Stimulated activated naive CD4-positive, alpha-beta T cell (primary cell): Measurements from ENCODE around the gene KIAA2012.

Experiments
- DNase-seq, 6 experiments: peaks; one replicate each; lab custom pipeline; 2025; lab: John Stamatoyannopoulos, UW

KIAA2012 gene

GRCh38 chr2:202072737-202073401 is at the start of gene KIAA2012:
Gene KIAA2012, plus strand, starts transcription at chr2:202073255. Its CDS starts 373 bp downstream, at chr2:202073628.
- DNase-seq: no peak

- no peak for DNase-seq
These were observed 49.2 kb upstream of the KIAA2012 start for GRCh38 chr2:202023904-202024266.

GRCh38 chr2:202024871-202025270 is 48.2 kb upstream of the KIAA2012 start:
- DNase-seq: no peak

- no peak for DNase-seq
These were observed 47.2 kb upstream of the KIAA2012 start for GRCh38 chr2:202025816-202026215.

GRCh38 chr2:202026507-202026906 is 46.5 kb upstream of the KIAA2012 start:
- DNase-seq: no peak

GRCh38 chr2:202030691-202031090 is 42.4 kb upstream of the KIAA2012 start:
- DNase-seq: no peak

- no peak for DNase-seq
These were observed 41.7 kb upstream of the KIAA2012 start for GRCh38 chr2:202031246-202031951.

- peak in 3 of 6 experiments; percentile 35 to 65 (median 59) for DNase-seq
These were observed 40.2 kb upstream of the KIAA2012 start for GRCh38 chr2:202032846-202033316.

- peak; percentile 63 to 84 (median 80) for DNase-seq
These were observed 39.5 kb upstream of the KIAA2012 start, which contains the start of gene FZD7 for GRCh38 chr2:202033317-202034248. Gene FZD7, plus strand, starts transcription at chr2:202033855. Its CDS starts 793 bp downstream, at chr2:202034648.

- DNase-seq: peak in 4 of 6 experiments; percentile 8 to 54 (median 29)
These were observed 38.6 kb upstream of the KIAA2012 start for GRCh38 chr2:202034249-202035088.

- DNase-seq: peak in 2 of 6 experiments; percentile 8 to 42
These were observed 37.7 kb upstream of the KIAA2012 start for GRCh38 chr2:202035089-202035940.

GRCh38 chr2:202035941-202036372 is 37.1 kb upstream of the KIAA2012 start:
- DNase-seq: no peak

- DNase-seq: no peak
These were observed 36.4 kb upstream of the KIAA2012 start for GRCh38 chr2:202036601-202037037.

GRCh38 chr2:202037086-202037485 is 36.0 kb upstream of the KIAA2012 start:
- no peak for DNase-seq

- DNase-seq: no peak
These were observed 34.4 kb upstream of the KIAA2012 start for GRCh38 chr2:202038471-202039277.

GRCh38 chr2:202039278-202040078 is 33.6 kb upstream of the KIAA2012 start:
- no peak for DNase-seq

- no peak for DNase-seq
These were observed 32.8 kb upstream of the KIAA2012 start for GRCh38 chr2:202040079-202040844.

GRCh38 chr2:202042444-202042843 is 30.6 kb upstream of the KIAA2012 start:
- DNase-seq: no peak
